GM23248 (cell line): ENCODE data around the gene SMG7.

Experiments used
- EZH2 ChIP-seq: fragments of 200-600 bp; sonication (generic); IDR thresholded peaks from 2 replicates; pipeline ENCODE4 v1.6.1; 2018; ENCODE audit warnings: antibody characterized with exemption, mild to moderate bottlenecking; ENCODE audit not compliant: insufficient read depth, poor library complexity, severe bottlenecking
- EZH2phosphoT487 ChIP-seq: fragments of 200-600 bp; sonication (generic); IDR thresholded peaks from 2 replicates; pipeline ENCODE4 v1.6.1; 2018; ENCODE audit warnings: antibody characterized with exemption, moderate library complexity, mild to moderate bottlenecking, low read depth; ENCODE audit not compliant: insufficient read depth

DNA sequence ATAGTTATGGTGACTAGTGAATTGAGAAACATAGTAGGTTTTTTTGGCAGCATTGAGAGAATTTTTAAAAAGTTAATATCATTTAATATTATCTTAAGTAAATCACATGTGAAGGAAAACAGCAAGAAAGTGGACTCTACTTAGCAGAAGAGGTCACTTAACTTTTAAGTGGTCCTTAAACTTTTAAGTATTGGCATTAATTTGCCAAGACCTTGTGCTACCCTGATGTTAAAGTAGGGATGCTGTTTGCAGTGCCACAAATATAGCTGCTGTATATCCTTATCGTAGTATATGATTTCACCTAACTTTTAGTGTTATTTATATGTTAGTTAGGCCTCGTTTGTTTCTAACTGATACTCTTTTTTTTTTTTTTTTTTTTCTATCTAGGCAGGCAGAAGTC, 40.2 kb downstream of the SMG7 start:
- TF ChIP-seq EZH2 = no peak
- no peak for TF ChIP-seq EZH2phosphoT487
